ENCODE data around the gene MSI2. TPM values are rescaled to one million over a fixed set of nuclear protein-coding genes. Genes with fewer than 3 reads are reported as not detected.

Gene MSI2
- total RNA-seq, 1 donor from 2014 or later = 140 TPM

GRCh38 chr17:57275071-57275764 lies 18.9 kb downstream of the MSI2 start:
- no peaks in the 10 kb centered on the region for H3K9me3 Mint-ChIP-seq
- no peak overlapping the region for H3K4me3 Mint-ChIP-seq
- no peaks in the 10 kb centered on the region for H3K27me3 Mint-ChIP-seq (ENCODE audit: low read depth)
- H3K36me3 Mint-ChIP-seq (ENCODE audit: low read depth) = peaks cover 27% of the 10 kb centered on the region
- peaks cover 72% of the 10 kb centered on the region for H3K4me1 Mint-ChIP-seq
- TF ChIP-seq, protein P1, sequence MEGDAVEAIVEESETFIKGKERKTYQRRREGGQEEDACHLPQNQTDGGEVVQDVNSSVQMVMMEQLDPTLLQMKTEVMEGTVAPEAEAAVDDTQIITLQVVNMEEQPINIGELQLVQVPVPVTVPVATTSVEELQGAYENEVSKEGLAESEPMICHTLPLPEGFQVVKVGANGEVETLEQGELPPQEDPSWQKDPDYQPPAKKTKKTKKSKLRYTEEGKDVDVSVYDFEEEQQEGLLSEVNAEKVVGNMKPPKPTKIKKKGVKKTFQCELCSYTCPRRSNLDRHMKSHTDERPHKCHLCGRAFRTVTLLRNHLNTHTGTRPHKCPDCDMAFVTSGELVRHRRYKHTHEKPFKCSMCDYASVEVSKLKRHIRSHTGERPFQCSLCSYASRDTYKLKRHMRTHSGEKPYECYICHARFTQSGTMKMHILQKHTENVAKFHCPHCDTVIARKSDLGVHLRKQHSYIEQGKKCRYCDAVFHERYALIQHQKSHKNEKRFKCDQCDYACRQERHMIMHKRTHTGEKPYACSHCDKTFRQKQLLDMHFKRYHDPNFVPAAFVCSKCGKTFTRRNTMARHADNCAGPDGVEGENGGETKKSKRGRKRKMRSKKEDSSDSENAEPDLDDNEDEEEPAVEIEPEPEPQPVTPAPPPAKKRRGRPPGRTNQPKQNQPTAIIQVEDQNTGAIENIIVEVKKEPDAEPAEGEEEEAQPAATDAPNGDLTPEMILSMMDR (conservative IDR thresholded peaks at IDR 0.05) = no peak
- DNase-seq (ENCODE audit: low read depth, low spot score) = no peak
- H3K27ac Mint-ChIP-seq (ENCODE audit: unreplicated experiment) = no peak overlapping the region

DNA sequence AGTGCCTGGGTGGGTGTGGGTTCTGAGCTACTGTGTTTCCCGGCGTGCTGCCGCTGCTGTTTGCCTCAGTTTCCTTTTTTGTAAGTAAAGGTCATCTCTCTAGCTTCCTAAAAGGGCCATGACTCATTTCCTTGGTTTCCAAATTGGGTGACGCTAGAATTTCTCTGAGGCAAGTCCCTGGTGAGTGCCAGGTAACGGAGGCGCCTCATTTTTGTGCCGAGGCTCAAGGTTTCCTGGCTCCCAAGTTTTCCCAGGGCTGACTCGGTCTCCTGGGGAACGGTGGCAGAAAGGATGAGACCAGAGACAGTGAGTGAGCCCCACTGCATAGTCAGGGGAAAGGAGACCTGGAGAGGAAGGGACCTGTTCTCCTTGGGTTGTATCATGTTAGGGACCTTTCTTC lies 20.3 kb downstream of the MSI2 start:
- no peak overlapping the region for H3K4me3 Mint-ChIP-seq

DNA sequence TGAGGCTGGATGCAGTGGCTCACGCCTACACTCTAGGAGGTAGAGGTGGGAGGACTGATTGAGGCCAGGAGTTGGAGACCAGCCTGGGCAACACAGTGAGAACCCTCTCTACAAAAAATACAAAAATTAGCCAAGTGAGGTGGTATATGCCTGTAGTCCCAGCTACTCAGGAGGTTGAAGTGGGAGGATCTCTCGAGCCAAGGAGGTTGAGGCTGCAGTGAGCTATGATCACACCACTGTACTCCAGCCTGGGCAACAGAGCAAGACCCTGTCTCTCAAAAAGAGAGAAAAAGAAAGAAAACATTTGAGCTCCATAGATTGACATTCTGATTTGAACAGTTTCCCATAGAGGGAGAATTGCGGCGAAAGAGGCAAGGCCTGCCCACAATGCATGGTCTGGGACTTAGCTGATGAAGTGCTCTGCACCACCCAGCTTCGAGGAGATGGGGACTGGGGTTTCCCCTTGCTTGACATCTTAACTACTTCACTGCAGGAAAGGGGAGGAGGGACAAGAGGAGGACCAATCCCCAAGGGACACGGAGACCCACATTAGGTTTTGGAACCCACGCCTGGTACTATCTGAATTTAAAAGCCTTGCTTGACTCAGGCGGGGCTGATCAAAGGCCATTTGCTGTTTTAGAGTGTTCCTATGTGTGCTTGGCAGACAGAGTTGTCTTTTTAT lies 21.7 kb downstream of the MSI2 start:
- Mint-ChIP-seq H3K4me1 (peaks cover 69% of the 10 kb centered on the region), H3K9me3 (no peaks in the 10 kb centered on the region), H3K27ac (ENCODE audit: unreplicated experiment) (no peak overlapping the region), H3K27me3 (ENCODE audit: low read depth) (no peaks in the 10 kb centered on the region), H3K36me3 (ENCODE audit: low read depth) (peaks cover 28% of the 10 kb centered on the region), H3K4me3 (peak overlapping the region; percentile 25)
- TF ChIP-seq, protein P1 (conservative IDR thresholded peaks at IDR 0.05) = no peak
- DNase-seq (ENCODE audit: low read depth, low spot score) = no peak

More for the DNA sequence above, 20.3 kb downstream of the MSI2 start:
- peaks cover 28% of the 10 kb centered on the region for H3K36me3 Mint-ChIP-seq (ENCODE audit: low read depth)
- H3K27me3 Mint-ChIP-seq (ENCODE audit: low read depth) = no peaks in the 10 kb centered on the region
- no peak overlapping the region for H3K27ac Mint-ChIP-seq (ENCODE audit: unreplicated experiment)
- H3K9me3 Mint-ChIP-seq = no peaks in the 10 kb centered on the region
- TF ChIP-seq, protein P1 (conservative IDR thresholded peaks at IDR 0.05) = no peak
- DNase-seq (ENCODE audit: low read depth, low spot score) = no peak
- peaks cover 69% of the 10 kb centered on the region for H3K4me1 Mint-ChIP-seq

- Mint-ChIP-seq H3K4me3 (no peak overlapping the region), H3K4me1 (peaks cover 71% of the 10 kb centered on the region), H3K36me3 (ENCODE audit: low read depth) (peaks cover 28% of the 10 kb centered on the region), H3K27me3 (ENCODE audit: low read depth) (no peaks in the 10 kb centered on the region), H3K27ac (ENCODE audit: unreplicated experiment) (no peak overlapping the region), H3K9me3 (no peaks in the 10 kb centered on the region)
- DNase-seq (ENCODE audit: low read depth, low spot score) = no peak
- TF ChIP-seq, protein P1 (conservative IDR thresholded peaks at IDR 0.05) = no peak
Measured at GRCh38 chr17:57278740-57279387, 22.5 kb downstream of the MSI2 start.

- DNase-seq (ENCODE audit: low read depth, low spot score) = no peak
- H3K4me3 Mint-ChIP-seq = no peak overlapping the region
- no peaks in the 10 kb centered on the region for H3K27me3 Mint-ChIP-seq (ENCODE audit: low read depth)
- no peaks in the 10 kb centered on the region for H3K9me3 Mint-ChIP-seq
- H3K4me1 Mint-ChIP-seq = peaks cover 70% of the 10 kb centered on the region
- no peak overlapping the region for H3K27ac Mint-ChIP-seq (ENCODE audit: unreplicated experiment)
- TF ChIP-seq, protein P1 (conservative IDR thresholded peaks at IDR 0.05) = no peak
- peaks cover 25% of the 10 kb centered on the region for H3K36me3 Mint-ChIP-seq (ENCODE audit: low read depth)
Measured at GRCh38 chr17:57279432-57279831, 23.1 kb downstream of the MSI2 start.

Measured in neural crest cell (in vitro differentiated cells).